HG02884 (cell line): ENCODE results near the gene CTXN1.
"Not testable (repeated sequence)": the region's sequence is repeated elsewhere in the genome, so short reads cannot be mapped to it uniquely, and the experiment has no call there.

Experiments used
- ATAC-seq: cut with Tn5 transposase; IDR thresholded peaks from one replicate; pipeline ENCODE4 v1.9.1; 2021; ENCODE audit warnings: mild to moderate bottlenecking, moderate library complexity; ENCODE audit not compliant: unreplicated experiment

CTXN1 gene

GRCh38 chr19:7926727-7927604 lies 1.0 kb upstream of the CTXN1 start:
- no peak for ATAC-seq

DNA sequence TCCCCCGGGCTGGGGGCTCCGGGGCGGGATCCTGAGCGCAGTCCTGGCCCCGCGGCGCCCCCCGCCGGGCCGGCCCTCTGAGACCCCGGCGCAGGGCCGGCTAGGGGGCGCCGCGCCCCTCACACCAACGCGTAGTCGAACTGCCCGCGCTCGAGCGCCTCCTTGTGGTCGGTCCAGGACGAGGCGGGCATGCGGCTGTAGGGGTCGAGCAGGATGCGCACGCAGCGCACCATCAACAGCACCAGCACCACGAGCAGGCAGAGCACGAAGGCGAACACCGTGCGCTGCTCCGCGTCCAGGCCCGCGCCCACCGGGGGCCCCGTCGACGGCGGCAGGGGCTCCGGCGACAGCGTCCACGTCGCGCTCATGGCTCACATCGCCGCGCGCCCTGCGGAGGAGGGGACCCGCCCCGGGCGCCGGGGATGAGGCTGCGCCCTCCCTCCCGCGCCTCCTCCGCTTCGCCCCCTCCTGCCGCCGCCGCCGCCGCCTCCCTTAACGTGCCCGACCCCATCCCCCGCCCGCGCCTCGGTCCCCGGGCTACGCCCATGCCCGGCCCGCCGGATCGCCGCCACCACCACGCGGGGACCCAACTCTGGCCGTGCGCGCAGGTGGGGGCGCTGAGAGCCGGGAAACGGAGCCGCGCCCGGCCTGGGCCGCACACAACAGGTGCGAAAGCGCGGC lies 624 bp downstream of the CTXN1 start:
- ATAC-seq = no peak

- ATAC-seq = no peak
These were observed 1.2 kb downstream of the CTXN1 start for GRCh38 chr19:7924651-7925170.

DNA sequence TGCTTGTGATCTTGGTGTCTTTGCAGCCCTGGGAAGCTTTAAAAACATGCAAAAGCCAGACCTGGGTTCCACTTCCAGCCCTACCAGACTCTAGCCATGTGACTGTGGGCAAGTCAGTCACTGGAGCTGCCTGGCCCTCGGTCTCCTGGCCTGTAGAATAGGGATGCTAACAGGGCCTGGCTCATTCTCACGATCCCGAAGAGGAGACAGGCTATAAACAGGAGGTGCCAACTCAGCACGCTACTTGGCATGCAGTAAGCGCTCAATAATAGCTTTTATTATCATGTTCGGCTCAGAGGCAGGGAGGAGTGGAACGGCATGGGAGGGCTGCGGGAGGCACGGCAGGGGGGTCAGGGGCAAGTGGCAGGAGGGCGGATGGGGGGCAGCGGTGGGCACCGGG lies 1.7 kb downstream of the CTXN1 start:
- ATAC-seq = no peak

DNA sequence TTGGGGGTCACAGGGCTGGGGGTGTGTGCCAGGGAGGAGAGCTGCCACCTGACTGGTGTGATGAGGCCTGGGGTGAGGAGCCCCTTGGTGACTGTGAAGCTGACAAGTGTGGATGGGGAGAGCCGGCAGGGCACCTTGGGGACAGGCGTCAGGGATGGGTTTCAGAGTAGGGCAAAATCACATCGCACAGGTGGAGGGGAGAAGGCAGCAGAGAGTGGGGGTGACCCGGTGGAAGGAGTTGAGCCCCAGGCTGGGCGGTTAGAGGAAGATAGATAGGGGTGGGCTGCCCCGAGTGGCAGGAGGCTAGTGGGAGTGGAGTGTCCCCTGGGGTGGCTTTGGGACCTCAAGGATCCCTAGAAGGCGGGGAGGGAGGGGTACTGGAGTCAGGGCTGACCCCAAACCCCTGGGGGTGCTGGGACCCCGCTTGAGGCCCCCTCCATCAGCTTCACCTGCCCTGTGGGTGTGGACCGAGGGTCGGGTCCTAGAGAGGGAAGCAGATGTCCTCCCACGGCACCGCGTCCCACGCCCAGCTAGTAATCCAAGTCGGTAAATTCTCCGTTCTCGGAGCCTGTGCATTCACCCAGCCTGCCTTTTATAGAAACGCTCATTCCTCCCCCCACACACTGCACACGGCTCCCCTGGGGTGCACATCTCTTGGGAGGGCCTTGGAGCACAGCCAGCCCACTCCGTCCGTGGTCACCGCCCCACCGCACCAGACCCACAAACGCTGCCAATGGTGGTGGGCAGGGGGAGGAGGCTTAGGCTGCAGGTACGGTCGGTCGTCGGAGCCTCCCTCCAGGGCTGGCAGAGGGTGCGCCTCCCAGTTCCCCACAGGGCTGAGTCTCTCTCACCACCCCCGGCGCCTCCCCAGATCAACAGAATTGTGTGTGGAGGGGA lies 2.4 kb downstream of the CTXN1 start:
- no peak for ATAC-seq

- ATAC-seq = no peak
These were observed 3.1 kb downstream of the CTXN1 start for GRCh38 chr19:7922836-7923195.

- no peak for ATAC-seq
These were observed 3.7 kb downstream of the CTXN1 start for GRCh38 chr19:7921967-7922835.

DNA sequence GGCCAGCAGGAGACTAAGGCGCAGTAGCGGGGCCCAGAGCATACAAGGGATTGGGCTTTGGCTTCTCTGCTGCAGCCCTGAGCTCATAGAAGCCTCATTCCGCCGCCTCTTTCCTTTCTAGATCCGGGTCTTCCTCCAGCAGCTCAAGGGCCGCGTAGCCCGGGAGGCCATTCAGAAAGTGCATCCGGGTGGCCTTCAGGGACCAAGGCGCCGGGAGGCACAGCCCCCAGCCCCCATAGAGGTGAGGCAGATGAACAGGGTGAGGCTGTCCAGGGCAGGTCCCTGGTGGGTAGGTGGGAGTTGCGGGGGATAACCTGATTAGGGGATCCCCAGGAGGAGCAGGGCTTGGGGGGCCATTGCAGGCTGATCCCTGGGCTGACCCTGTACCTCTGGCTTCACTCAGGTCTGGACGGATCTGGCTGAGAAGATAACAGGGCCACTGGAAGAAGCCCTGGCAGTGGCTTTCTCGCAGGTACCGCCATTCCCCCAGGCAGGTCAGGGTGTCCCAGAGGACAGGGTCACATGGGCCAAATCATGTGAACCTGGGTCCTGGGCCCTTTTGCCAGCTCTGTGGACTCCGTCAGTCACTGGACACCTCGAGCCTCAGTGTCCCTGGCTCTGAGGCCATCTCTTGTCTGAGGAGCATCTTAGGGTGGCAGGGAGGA lies 4.5 kb downstream of the CTXN1 start:
- no peak for ATAC-seq

DNA sequence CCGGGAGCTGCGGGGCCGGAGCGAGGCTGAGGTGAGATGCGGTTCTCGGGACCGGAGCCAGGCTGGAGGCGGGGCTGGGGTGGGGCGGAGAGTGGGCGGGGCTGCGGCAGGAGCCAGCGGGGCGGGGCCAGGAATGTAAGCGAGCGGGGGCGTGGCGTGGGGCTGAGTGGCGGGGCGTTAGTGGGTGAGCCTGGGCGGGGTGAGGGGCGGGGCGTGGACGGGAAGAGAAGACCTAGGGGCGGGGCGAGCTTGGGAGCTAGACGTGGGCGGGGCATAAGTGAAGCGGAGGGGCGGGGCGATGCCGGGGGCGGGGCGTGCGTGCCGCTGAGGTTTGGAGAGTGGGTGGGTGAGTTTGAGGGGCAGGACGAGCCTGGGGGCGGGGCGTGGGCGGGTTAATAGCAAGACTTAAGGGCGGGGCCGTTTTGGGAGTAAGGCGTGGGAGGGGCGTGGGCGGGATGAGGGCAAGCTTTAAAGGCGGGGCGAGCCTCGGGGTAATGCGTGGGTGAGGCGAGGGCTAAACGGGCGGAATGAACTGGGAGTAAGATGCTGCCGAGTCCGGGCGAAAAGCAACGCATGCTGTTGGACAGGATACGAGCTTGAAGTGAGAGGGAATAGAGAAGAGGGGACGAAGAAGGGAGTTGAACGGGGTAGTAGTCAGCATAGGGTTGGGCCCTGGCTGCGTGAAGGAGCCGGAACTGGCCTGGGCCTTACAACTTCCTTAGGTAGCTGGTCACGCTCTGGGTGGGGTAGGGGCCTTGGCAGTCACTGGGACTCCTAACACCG lies 5.2 kb downstream of the CTXN1 start:
- ATAC-seq = peak; percentile 44

GRCh38 chr19:7919610-7920518 lies 6.1 kb downstream of the CTXN1 start, which contains the start of gene SNAPC2:
TSS of gene SNAPC2 (plus strand) at chr19:7920338. CDS start at chr19:7920367, 29 bp downstream.
- ATAC-seq = peak; percentile 47

- no peak for ATAC-seq
These were observed 7.1 kb downstream of the CTXN1 start for GRCh38 chr19:7918615-7919421.

DNA sequence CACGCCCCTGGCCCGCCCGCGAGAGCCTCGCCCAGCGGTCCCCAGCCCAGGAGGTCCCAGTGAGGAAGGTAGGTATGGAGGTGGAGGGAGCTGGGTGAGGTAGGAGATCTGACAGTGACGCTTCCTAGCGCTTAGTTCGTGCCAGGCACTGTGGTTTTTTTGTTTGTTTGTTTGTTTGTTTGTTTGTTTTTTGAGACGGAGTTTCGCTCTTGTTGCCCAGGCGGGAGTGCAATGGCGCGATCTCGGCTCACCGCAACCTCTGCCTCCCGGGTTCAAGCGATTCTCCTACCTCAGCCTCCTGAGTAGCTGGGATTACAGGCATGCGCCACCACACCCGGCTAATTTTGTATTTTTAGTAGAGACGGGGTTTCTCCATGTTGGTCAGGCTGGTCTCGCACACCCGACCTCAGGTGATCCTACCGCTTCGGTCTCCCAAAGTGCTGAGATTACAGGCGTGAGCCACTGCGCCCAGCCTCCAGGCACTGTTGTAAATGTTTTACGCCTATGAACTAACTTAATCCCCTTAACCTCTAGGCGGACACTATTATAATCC lies 7.8 kb downstream of the CTXN1 start:
- not testable (repeated sequence) for ATAC-seq

GRCh38 chr19:7917267-7918061 lies 8.5 kb downstream of the CTXN1 start:
- no peak for ATAC-seq

GRCh38 chr19:7916955-7917266 lies 9.0 kb downstream of the CTXN1 start:
- no peak for ATAC-seq

- no peak for ATAC-seq
These were observed 9.6 kb downstream of the CTXN1 start for GRCh38 chr19:7916103-7916954.
